ENCODE measurements around the gene BSN. TPM values are rescaled to one million over a fixed set of nuclear protein-coding genes. Genes with fewer than 3 reads are reported as not detected.

The BSN gene
- total RNA-seq, 2 donors from 2014 or later, result 0.39 to 0.59 TPM

DNA sequence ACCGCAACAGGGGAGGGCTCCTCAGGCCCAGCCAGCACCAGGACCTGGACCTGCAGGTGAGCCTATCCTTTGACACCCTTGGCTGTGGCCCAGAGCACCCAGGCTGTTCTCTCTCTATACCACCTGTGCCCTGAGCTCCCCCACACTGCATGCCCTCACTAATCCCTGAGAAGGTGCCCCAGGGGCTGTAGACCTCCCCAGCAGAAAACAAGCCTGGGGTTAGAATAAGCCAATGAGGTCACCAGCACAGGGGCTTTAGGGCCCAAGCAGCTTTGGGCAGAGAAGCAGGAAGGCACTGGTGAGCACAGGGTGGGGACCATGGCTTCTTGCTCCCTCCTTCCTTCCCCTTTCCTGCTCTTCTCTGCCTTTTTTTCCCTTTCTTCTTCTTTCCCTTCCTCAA lies 109.6 kb downstream of the BSN start:
- H3K4me1 Mint-ChIP-seq (ENCODE audit: low read depth in 2 of 2), result no peaks in the 10 kb centered on the region
- ATAC-seq, result peak in 1 of 2 donors; percentile 11
- no peaks in the 10 kb centered on the region for H3K9me3 Mint-ChIP-seq
- peaks cover 0 to 3% of the 10 kb centered on the region in 2 donors for H3K27me3 Mint-ChIP-seq
- no peak overlapping the region for H3K4me3 Mint-ChIP-seq
- no peak for DNase-seq (ENCODE audit: low spot score)
- no peaks in the 10 kb centered on the region for H3K36me3 Mint-ChIP-seq
- no peak overlapping the region for H3K27ac Mint-ChIP-seq

DNA sequence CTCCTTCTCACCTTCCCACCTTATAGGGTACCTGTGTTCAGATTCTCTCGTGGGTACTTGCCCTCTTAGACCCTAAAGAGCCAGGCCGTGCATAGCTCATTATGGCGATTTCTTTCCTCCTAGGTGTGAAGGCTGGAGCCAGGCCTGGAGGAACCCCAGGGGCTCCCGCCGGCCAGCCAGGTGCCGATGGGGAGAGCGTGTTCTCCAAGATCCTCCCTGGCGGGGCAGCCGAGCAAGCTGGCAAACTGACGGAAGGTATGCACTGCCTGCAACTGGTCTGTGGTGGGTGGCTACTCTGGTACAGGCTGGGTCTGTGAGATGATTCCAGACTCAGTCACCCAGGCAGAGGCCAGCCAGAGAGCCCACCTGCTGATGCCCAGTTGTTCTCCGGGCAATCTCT lies 110.0 kb downstream of the BSN start:
- Mint-ChIP-seq H3K4me1 (ENCODE audit: low read depth in 2 of 2) (peaks cover 0 to 2% of the 10 kb centered on the region in 2 donors), H3K36me3 (no peaks in the 10 kb centered on the region), H3K27me3 (peaks cover 0 to 3% of the 10 kb centered on the region in 2 donors), H3K4me3 (no peak overlapping the region), H3K9me3 (no peaks in the 10 kb centered on the region), H3K27ac (no peak overlapping the region)
- DNase-seq (ENCODE audit: low spot score), result no peak
- no peak for ATAC-seq

DNA sequence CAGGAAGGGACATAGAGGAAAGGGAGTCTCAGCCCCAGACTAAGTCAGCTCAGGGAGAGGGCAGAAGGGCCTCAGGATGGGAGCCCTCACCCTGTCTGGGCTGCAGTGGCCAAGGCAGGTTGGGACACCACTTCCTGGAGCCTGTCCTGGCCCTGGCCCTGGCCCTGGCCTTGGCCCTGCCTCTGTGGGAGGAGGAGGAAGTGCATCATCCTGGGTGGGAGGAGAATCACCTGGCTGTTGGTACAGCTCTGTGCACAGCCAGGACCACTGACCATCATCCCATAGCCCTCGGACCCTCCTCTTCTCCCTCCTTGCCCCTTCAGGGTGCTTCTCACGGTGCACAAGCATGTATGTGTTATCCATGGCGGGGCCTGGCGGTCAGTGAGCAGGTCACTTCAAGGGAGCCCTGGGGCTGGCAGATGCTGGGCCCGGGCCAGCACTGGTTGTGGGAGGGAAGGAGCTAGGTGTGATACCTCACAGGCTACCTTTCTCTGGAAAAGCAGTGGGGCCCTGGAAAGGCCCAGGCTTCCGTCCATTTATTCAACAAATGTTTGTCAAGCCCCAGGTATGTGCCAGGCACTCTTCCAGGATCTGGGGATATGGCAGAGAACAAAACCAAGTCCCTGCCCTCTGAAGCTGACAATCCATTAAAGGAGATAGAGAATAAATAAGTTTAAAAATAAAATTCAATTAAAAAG lies 111.7 kb downstream of the BSN start:
- ATAC-seq, result peak; percentile 8 to 15

DNA sequence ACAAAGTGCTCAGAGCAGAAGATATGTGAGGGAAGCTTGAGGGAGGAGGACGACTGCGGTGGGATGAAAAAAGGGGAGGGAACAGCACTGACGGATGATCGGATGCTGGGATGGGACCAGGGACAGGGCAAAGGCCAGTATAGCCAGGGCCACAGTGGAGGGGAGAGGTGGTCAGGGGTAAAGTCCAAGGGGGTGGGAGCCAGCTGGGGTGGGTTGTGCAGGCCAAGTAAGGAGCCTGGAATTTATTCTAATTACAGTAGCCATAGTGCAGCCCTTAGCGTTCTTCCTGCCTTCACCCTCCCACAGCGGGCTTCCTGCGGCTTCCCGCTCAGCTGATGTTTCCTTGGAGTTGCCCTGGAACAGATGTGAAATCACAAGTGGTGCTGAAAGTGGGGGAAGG lies 112.3 kb downstream of the BSN start:
- ATAC-seq (no peak), DNase-seq (ENCODE audit: low spot score) (no peak)
- Mint-ChIP-seq H3K36me3 (no peaks in the 10 kb centered on the region), H3K9me3 (no peaks in the 10 kb centered on the region), H3K27ac (no peak overlapping the region), H3K4me1 (ENCODE audit: low read depth in 2 of 2) (peaks cover 0 to 5% of the 10 kb centered on the region in 2 donors), H3K27me3 (peaks cover 0 to 3% of the 10 kb centered on the region in 2 donors), H3K4me3 (no peak overlapping the region)

More for the DNA sequence above, 111.7 kb downstream of the BSN start:
- H3K9me3 Mint-ChIP-seq, result no peaks in the 10 kb centered on the region
- H3K4me3 Mint-ChIP-seq, result no peak overlapping the region
- peak overlapping the region in 1 of 2 donors; percentile 32 for H3K27ac Mint-ChIP-seq
- no peak for DNase-seq (ENCODE audit: low spot score)
- no peaks in the 10 kb centered on the region for H3K36me3 Mint-ChIP-seq
- H3K4me1 Mint-ChIP-seq (ENCODE audit: low read depth in 2 of 2), result peaks cover 0 to 2% of the 10 kb centered on the region in 2 donors
- H3K27me3 Mint-ChIP-seq, result peaks cover 0 to 3% of the 10 kb centered on the region in 2 donors

DNA sequence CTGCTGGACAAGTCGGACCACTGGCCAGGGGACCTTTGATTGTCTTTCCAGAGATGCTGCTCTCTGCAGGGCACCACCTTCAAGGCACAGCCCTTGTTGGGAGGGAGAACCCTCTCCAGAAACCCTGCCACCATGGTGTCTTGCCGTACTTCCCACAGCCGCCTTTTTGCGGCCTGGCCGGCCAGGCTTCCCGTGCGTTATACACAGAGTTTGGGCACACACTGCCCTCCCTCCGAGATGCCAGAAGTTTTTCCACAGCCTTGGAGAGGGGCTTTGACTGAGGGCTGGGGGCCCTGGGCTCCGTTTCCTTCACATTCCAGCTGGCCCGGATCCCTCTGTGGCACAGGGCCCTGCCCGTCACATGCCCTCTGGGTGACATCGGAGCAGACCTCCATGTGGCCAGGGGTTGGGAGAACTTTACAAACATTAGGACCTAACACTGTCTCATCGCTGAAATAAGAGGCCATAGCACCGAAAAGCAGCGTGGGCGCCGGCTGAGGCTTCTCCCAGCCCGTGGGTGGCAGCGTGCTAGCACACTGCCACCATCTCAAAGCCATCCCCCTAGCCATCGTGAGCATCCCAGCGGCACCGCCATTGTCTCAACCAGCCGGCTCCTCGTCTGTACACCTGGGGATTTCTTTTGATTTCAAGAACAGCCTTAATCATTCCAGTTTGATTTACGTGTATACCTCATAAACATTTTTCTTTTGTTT lies 113.6 kb downstream of the BSN start:
- Mint-ChIP-seq H3K4me3 (no peak overlapping the region), H3K9me3 (no peaks in the 10 kb centered on the region), H3K4me1 (ENCODE audit: low read depth in 2 of 2) (peaks cover 7 to 11% of the 10 kb centered on the region in 2 donors), H3K36me3 (no peaks in the 10 kb centered on the region), H3K27ac (no peak overlapping the region), H3K27me3 (peaks cover 0 to 3% of the 10 kb centered on the region in 2 donors)
- DNase-seq (ENCODE audit: low spot score), result no peak
- ATAC-seq, result no peak

DNA sequence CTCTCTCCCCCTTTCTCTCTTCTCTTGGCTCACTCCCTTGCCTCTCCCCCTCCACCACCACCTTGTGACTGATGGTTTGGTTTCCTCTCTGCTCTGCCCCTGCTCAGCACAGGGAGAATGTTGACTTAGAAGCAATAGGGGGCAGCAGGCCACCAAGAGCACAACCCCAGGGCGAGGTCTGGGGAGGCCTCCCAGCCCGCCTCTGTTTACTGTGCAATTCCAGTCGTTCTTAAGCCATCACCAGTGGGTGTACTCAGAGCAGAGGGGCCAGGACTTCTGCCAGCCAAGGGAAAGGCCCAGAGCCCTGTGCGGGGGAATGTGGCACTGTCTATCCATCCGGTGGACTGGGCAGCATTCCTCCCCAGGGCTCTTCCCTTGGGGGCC lies 114.1 kb downstream of the BSN start:
- H3K4me3 Mint-ChIP-seq, result no peak overlapping the region
- H3K4me1 Mint-ChIP-seq (ENCODE audit: low read depth in 2 of 2), result peaks cover 7 to 14% of the 10 kb centered on the region in 2 donors
- H3K9me3 Mint-ChIP-seq, result no peaks in the 10 kb centered on the region
- H3K36me3 Mint-ChIP-seq, result no peaks in the 10 kb centered on the region
- no peak for DNase-seq (ENCODE audit: low spot score)
- no peak for ATAC-seq
- H3K27me3 Mint-ChIP-seq, result peaks cover 0 to 3% of the 10 kb centered on the region in 2 donors
- no peak overlapping the region for H3K27ac Mint-ChIP-seq

DNA sequence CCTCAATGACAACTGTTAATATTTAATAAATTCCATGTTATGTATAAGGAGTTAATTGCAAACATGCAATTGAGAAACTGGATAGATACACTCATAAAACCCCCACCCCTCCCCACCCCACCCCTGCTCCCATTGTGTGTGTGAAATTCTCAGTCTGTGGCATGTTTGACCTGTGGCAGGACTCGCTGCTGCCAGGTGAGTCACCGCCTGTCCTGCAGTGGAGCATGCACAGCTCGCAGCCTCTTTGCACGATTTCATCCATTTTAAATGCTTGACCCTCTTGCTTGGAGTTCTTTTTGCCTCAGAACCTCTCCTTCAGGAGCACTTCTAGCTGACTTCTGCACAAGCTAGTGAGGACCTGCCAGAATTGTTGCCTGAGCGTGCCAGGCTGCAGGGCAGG lies 114.6 kb downstream of the BSN start:
- no peak overlapping the region for H3K4me3 Mint-ChIP-seq

DNA sequence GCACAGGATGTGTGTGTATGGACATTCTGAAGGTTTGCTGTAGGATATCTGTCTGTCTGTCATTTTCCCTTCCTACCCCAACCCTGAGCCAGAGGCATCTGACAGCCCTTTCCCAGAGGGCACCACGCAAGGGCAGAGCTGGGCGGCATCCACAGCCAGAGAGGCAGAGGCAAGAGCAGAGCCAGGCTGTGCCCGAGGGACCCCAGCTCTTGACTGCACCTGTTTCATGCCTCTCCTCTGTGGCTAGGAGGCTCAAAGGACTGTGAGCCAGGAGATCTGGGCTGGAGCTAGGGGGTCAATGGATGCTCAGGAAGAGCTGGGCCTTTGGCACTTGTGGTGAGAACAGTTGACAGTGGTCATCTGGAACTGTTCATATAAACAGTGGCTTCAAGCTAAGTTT lies 115.1 kb downstream of the BSN start:
- H3K9me3 Mint-ChIP-seq, result no peaks in the 10 kb centered on the region
- no peak overlapping the region for H3K27ac Mint-ChIP-seq
- H3K27me3 Mint-ChIP-seq, result peaks cover 0 to 3% of the 10 kb centered on the region in 2 donors
- H3K36me3 Mint-ChIP-seq, result no peaks in the 10 kb centered on the region
- ATAC-seq (no peak), DNase-seq (ENCODE audit: low spot score) (no peak)
- peaks cover 7 to 18% of the 10 kb centered on the region in 2 donors for H3K4me1 Mint-ChIP-seq (ENCODE audit: low read depth in 2 of 2)
- H3K4me3 Mint-ChIP-seq, result no peak overlapping the region

More for the DNA sequence above, 114.6 kb downstream of the BSN start:
- no peaks in the 10 kb centered on the region for H3K9me3 Mint-ChIP-seq
- no peak for ATAC-seq
- no peak for DNase-seq (ENCODE audit: low spot score)
- H3K27ac Mint-ChIP-seq, result no peak overlapping the region
- peaks cover 0 to 3% of the 10 kb centered on the region in 2 donors for H3K27me3 Mint-ChIP-seq
- peaks cover 7 to 18% of the 10 kb centered on the region in 2 donors for H3K4me1 Mint-ChIP-seq (ENCODE audit: low read depth in 2 of 2)
- no peaks in the 10 kb centered on the region for H3K36me3 Mint-ChIP-seq

DNA sequence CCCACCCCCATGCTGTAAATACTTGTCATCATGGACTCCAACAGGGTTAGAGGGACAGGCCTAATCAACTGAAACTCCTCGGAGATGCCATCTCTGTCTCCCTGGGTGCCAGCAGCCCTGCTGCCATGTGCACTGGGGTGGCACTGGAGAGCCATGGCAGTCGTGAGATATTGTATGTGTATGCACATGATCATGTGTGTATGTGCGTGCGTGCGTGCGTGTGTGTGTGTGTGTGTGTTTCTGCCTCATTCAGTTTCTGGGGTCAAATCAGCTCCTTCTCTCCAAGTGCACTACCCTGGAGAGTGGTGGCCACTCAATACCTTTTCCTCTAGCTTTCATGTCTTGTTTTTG lies 116.6 kb downstream of the BSN start:
- Mint-ChIP-seq H3K4me3 (no peak overlapping the region), H3K36me3 (no peaks in the 10 kb centered on the region), H3K4me1 (ENCODE audit: low read depth in 2 of 2) (peaks cover 19 to 27% of the 10 kb centered on the region in 2 donors), H3K9me3 (no peaks in the 10 kb centered on the region), H3K27me3 (peaks cover 0 to 3% of the 10 kb centered on the region in 2 donors), H3K27ac (no peak overlapping the region)
- ATAC-seq (no peak), DNase-seq (ENCODE audit: low spot score) (no peak)

DNA sequence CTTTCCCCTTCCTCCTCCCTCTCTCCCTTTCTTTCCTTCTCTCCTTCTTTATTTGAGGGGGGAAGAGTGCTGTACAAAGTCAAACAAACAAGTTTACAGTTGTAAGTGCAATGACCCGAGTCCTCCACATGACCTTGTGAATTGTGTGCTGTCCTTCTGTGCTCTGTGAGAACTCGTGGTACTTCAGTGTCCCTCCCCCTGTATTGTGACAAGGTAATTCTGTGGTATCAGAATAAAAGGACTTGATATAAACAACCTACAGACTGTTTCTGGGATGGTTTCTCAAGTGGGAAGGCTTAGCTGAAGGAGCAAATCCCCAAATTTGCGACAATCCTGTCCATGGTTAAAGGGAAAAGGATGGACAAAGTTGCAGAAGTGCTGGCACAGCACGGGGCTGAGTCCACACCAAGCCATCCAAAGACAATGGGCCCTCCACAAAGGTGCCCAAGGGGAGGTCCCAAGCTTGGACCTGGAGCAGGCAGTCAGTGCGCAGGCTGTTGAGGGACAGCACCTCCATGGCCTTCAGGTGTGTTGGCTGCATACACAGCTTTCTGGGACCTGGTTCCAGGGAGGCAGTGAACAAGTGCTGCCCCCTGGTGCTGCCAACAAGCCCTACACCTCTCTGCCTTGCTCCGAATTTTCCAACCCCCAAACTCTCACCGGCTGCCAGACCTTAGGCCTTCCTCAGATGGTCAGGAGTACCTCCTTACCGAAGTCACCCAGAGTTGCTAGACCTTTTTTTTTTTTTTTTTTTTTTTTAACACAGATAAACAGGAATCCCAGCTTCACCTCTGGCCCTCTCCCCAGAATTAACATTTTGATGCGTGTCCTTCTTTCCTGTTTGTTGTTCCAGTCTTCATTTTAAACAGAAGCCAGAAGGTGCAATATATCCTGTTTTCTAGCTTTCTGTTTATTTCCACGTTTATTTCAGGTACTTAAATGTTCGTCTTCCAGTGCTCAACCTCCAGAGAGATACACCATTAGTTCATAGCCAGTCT lies 117.3 kb downstream of the BSN start:
- no peaks in the 10 kb centered on the region for H3K36me3 Mint-ChIP-seq
- H3K4me3 Mint-ChIP-seq, result peak overlapping the region; percentile 41
- peaks cover 0 to 3% of the 10 kb centered on the region in 2 donors for H3K27me3 Mint-ChIP-seq
- peak overlapping the region; percentile 3 to 37 for H3K27ac Mint-ChIP-seq
- ATAC-seq (no peak), DNase-seq (ENCODE audit: low spot score) (no peak)
- peaks cover 19 to 27% of the 10 kb centered on the region in 2 donors for H3K4me1 Mint-ChIP-seq (ENCODE audit: low read depth in 2 of 2)
- no peaks in the 10 kb centered on the region for H3K9me3 Mint-ChIP-seq

DNA sequence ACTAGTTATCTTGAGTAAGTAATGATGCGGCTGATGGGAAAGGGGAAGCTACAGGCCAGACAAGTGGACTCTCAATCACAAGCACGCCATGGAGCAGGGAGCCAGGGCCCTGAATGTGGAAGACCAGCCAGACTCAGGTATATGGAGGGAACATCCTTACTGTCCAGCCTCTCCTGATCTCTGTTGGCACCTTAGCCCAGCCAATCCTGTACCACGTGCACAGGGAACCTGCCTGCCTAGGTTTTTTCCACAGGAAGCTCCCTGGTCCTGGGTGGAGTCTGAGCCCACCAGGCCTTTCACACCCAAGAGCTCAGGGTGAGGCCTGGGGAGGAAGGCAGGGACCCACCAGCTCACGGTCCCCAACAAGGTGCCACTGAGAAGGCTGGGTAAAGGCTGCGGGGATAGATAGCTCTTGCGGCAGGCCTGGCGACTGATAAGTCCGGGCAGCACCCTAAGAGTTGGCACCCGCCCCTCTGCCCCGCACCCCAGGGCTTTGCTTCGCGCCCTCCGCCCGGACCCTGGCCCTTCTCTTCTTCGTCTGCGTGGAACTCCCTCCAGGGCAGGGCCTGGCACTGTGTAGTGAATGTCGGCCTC lies 118.9 kb downstream of the BSN start:
- H3K36me3 Mint-ChIP-seq, result peaks cover 2% of the 10 kb centered on the region
- H3K27ac Mint-ChIP-seq, result peak overlapping the region; percentile 91 to 94
- DNase-seq (ENCODE audit: low spot score) (no peak), ATAC-seq (no peak)
- H3K9me3 Mint-ChIP-seq, result no peaks in the 10 kb centered on the region
- peaks cover 0 to 2% of the 10 kb centered on the region in 2 donors for H3K27me3 Mint-ChIP-seq
- H3K4me3 Mint-ChIP-seq, result peak overlapping the region; percentile 87
- peaks cover 21 to 31% of the 10 kb centered on the region in 2 donors for H3K4me1 Mint-ChIP-seq (ENCODE audit: low read depth in 2 of 2)

DNA sequence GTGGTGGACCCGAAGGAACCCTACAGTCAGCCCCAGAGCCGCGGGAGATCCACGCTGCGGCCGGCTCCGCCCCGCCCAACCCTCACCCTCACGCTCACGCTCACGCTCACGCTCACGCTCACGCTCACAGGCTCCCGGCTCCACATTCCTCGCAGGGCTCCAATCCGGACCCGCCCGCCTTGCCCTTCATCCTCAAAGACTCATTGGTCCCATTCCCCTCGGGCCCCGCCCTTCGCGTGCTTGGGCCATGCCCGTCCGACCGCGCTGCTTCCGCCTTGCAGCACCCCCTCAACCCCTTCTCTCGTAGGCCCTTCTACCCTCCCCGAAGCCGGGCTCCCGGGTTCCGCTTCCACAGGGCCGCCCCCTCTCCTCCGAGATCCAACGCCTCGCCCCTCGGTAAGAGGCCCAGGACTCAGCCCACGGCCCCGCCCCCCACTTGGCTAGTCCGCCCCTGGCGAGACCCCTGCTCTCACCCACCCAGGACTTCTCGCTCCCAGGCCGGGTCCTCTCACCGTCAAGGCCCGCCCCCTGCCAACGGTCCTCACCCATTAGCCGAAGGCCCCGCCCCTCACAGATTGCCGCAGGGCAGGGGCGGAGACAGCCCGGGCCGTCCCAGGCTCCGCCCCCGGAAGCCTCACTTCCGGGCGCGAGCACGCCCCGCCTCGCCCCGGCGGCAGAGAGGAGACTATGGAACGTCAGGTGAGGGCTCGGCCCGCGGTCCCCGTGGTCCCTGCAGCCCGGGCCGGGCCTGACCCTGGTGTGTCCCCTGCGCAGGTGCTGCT lies 119.6 kb downstream of the BSN start, which contains the start of gene APEH:
APEH (plus strand) TSS at position 637 of the 782 bp plus-strand sequence; CDS start at position 688, 51 bp downstream.
- ATAC-seq, result peak; percentile 91 to 95
- Mint-ChIP-seq H3K9me3 (no peaks in the 10 kb centered on the region), H3K4me1 (ENCODE audit: low read depth in 2 of 2) (peaks cover 23 to 32% of the 10 kb centered on the region in 2 donors), H3K27me3 (no peaks in the 10 kb centered on the region), H3K36me3 (peaks cover 4% of the 10 kb centered on the region), H3K27ac (peak within 1 kb of the TSS; percentile 91 to 94), H3K4me3 (peak within 1 kb of the TSS; percentile 87)
- DNase-seq (ENCODE audit: low spot score), result peak; percentile 99
